Activated CD4-positive, alpha-beta memory T cell treated with anti-CD3 and anti-CD28 coated beads, Interleukin-2, amount 10 ng/mL, durations not matched to agents 7 days and 5 days (primary cell): Measurements from ENCODE around the gene CBX4. TPM values are rescaled to one million over a fixed set of nuclear protein-coding genes. Genes with fewer than 3 reads are reported as not detected.

Experiments
- CTCF ChIA-PET: fragments of 350-600 bp; sonication (Branson Sonifier 250); formaldehyde crosslinking; loops from one replicate; lab custom pipeline; 2021; ENCODE audit warnings: antibody characterized with exemption, inconsistent platforms; lab: Charles Lee
- POLR2A ChIA-PET: fragments of 350-600 bp; sonication (Branson Sonifier 250); formaldehyde crosslinking; loops from one replicate; lab custom pipeline; 2021; ENCODE audit warnings: antibody characterized with exemption; lab: Charles Lee
- DNase-seq: peaks from one replicate; pipeline ENCODE4 v3.0.0-alpha.2; 2020
- H3K27ac Mint-ChIP-seq: one replicate; pipeline ENCODE4 v1.8.0; 2021; ENCODE audit warnings: mild to moderate bottlenecking, mixed read lengths
- H3K27me3 Mint-ChIP-seq: one replicate; pipeline ENCODE4 v1.8.0; 2021; ENCODE audit warnings: mixed read lengths
- H3K36me3 Mint-ChIP-seq: one replicate; pipeline ENCODE4 v1.8.0; 2021; ENCODE audit warnings: low read depth, mixed read lengths
- H3K4me1 Mint-ChIP-seq: one replicate; pipeline ENCODE4 v1.8.0; 2021; ENCODE audit warnings: mixed read lengths
- H3K4me3 Mint-ChIP-seq: one replicate; pipeline ENCODE4 v1.8.0; 2021; ENCODE audit warnings: mild to moderate bottlenecking, mixed read lengths
- H3K9me3 Mint-ChIP-seq: one replicate; pipeline ENCODE4 v1.8.0; 2021; ENCODE audit warnings: mixed read lengths
- total RNA-seq, 2 experiments: library from RNA; stranded (reverse); gene quantifications; one replicate each; pipeline ENCODE4 v1.2.3, GENCODE V29; 2021

The CBX4 gene
- total RNA-seq, 2 experiments from 2014 or later, result 34.4 to 36.5 TPM

GRCh38 chr17:79789943-79790804, 49.1 kb downstream of the CBX4 start:
- Mint-ChIP-seq H3K4me1 (peaks cover 2% of the 10 kb centered on the region), H3K27me3 (peaks cover 56% of the 10 kb centered on the region), H3K27ac (no peak overlapping the region), H3K36me3 (no peaks in the 10 kb centered on the region), H3K4me3 (no peak overlapping the region), H3K9me3 (no peaks in the 10 kb centered on the region)
- ChIA-PET CTCF (interaction anchor here (0.8 to 1.3 kb wide), 5 partner anchors 27 to 180 kb away, joined by 3 to 4 read pairs (median 3); partner anchors contain the start of gene CBX4), POLR2A (interaction anchor here (1.2 kb wide), 1 partner anchor 49 kb away, joined by 4 read pairs; the partner anchor contains the start of gene CBX4)
- no peak for DNase-seq

- no peak overlapping the region for H3K4me3 Mint-ChIP-seq
- peaks cover 56% of the 10 kb centered on the region for H3K27me3 Mint-ChIP-seq
- H3K36me3 Mint-ChIP-seq, result no peaks in the 10 kb centered on the region
- no peaks in the 10 kb centered on the region for H3K9me3 Mint-ChIP-seq
- no peak overlapping the region for H3K27ac Mint-ChIP-seq
- H3K4me1 Mint-ChIP-seq, result peaks cover 2% of the 10 kb centered on the region
- DNase-seq, result no peak
- ChIA-PET POLR2A (interaction anchor here (1.2 kb wide), 2 partner anchors 47 to 50 kb away, joined by 3 to 4 read pairs; partner anchors contain the start of gene CBX4), CTCF (interaction anchor here (0.8 to 1.3 kb wide), 5 partner anchors 28 to 181 kb away, joined by 3 to 4 read pairs (median 3); partner anchors contain the start of gene CBX4)
Observed at GRCh38 chr17:79788989-79789942, 50.0 kb downstream of the CBX4 start.

GRCh38 chr17:79788455-79788854, 50.8 kb downstream of the CBX4 start:
- no peak overlapping the region for H3K4me3 Mint-ChIP-seq
- peaks cover 53% of the 10 kb centered on the region for H3K27me3 Mint-ChIP-seq
- H3K36me3 Mint-ChIP-seq, result no peaks in the 10 kb centered on the region
- no peak for DNase-seq
- H3K9me3 Mint-ChIP-seq, result no peaks in the 10 kb centered on the region
- CTCF ChIA-PET, result interaction anchor here (1.3 kb wide), 3 partner anchors 29 to 182 kb away, joined by 3 to 4 read pairs (median 3); no protein-coding TSS in a partner anchor
- POLR2A ChIA-PET, result interaction anchor here (1.2 kb wide), 2 partner anchors 47 to 51 kb away, joined by 3 to 4 read pairs; partner anchors contain the start of gene CBX4
- no peak overlapping the region for H3K27ac Mint-ChIP-seq
- peaks cover 2% of the 10 kb centered on the region for H3K4me1 Mint-ChIP-seq

- Mint-ChIP-seq H3K27ac (no peak overlapping the region), H3K36me3 (no peaks in the 10 kb centered on the region), H3K27me3 (peaks cover 47% of the 10 kb centered on the region), H3K4me1 (peaks cover 2% of the 10 kb centered on the region), H3K4me3 (no peak overlapping the region), H3K9me3 (no peaks in the 10 kb centered on the region)
- CTCF ChIA-PET, result interaction anchor here (1.5 to 1.6 kb wide), 2 partner anchors 42 to 183 kb away, joined by 3 read pairs; no protein-coding TSS in a partner anchor
- no peak for DNase-seq
- POLR2A ChIA-PET, result interaction anchor here (1.1 kb wide), 1 partner anchor 10 kb away, joined by 6 read pairs; the partner anchor contains the start of gene CBX8
Observed at GRCh38 chr17:79786930-79787643, 52.2 kb downstream of the CBX4 start.

GRCh38 chr17:79785900-79786810, 53.1 kb downstream of the CBX4 start:
- Mint-ChIP-seq H3K27ac (no peak overlapping the region), H3K4me3 (no peak overlapping the region), H3K9me3 (no peaks in the 10 kb centered on the region), H3K36me3 (no peaks in the 10 kb centered on the region), H3K27me3 (peaks cover 43% of the 10 kb centered on the region), H3K4me1 (peaks cover 2% of the 10 kb centered on the region)
- POLR2A ChIA-PET, result no interaction called here
- CTCF ChIA-PET, result interaction anchor here (1.6 kb wide), 1 partner anchor 41 kb away, joined by 3 read pairs; no protein-coding TSS in a partner anchor
- no peak for DNase-seq

- H3K9me3 Mint-ChIP-seq, result no peaks in the 10 kb centered on the region
- no peak overlapping the region for H3K4me3 Mint-ChIP-seq
- H3K27me3 Mint-ChIP-seq, result peaks cover 39% of the 10 kb centered on the region
- no peak overlapping the region for H3K27ac Mint-ChIP-seq
- no peaks in the 10 kb centered on the region for H3K4me1 Mint-ChIP-seq
- DNase-seq, result no peak
- no peaks in the 10 kb centered on the region for H3K36me3 Mint-ChIP-seq
- POLR2A ChIA-PET, result interaction anchor here (1.8 kb wide), 1 partner anchor 11 kb away, joined by 4 read pairs; no protein-coding TSS in a partner anchor
- CTCF ChIA-PET, result no interaction called here
Observed at GRCh38 chr17:79785017-79785899, 54.0 kb downstream of the CBX4 start.

- Mint-ChIP-seq H3K9me3 (no peaks in the 10 kb centered on the region), H3K36me3 (no peaks in the 10 kb centered on the region), H3K27ac (no peak overlapping the region), H3K4me3 (no peak overlapping the region), H3K27me3 (peaks cover 44% of the 10 kb centered on the region), H3K4me1 (peaks cover under 1% of the 10 kb centered on the region)
- no peak for DNase-seq
- ChIA-PET POLR2A (interaction anchor here (1.8 kb wide), 1 partner anchor 11 kb away, joined by 4 read pairs; no protein-coding TSS in a partner anchor), CTCF (no interaction called here)
Observed at GRCh38 chr17:79784353-79785016, 54.8 kb downstream of the CBX4 start.

GRCh38 chr17:79783891-79784290, 55.3 kb downstream of the CBX4 start:
- CTCF ChIA-PET, result no interaction called here
- H3K4me1 Mint-ChIP-seq, result peaks cover 5% of the 10 kb centered on the region
- no peaks in the 10 kb centered on the region for H3K9me3 Mint-ChIP-seq
- no peak overlapping the region for H3K27ac Mint-ChIP-seq
- H3K36me3 Mint-ChIP-seq, result no peaks in the 10 kb centered on the region
- POLR2A ChIA-PET, result interaction anchor here (1.8 kb wide), 1 partner anchor 10 kb away, joined by 4 read pairs; no protein-coding TSS in a partner anchor
- peaks cover 45% of the 10 kb centered on the region for H3K27me3 Mint-ChIP-seq
- no peak for DNase-seq
- H3K4me3 Mint-ChIP-seq, result no peak overlapping the region
